Tibial nerve (tissue), 4 donors: ENCODE data around the gene WSCD2. TPM values are rescaled to one million over a fixed set of nuclear protein-coding genes. Genes with fewer than 3 reads are reported as not detected.

ENCODE experiments used
- DNase-seq, 2 donors: peaks; one replicate each; pipeline ENCODE4 v3.0.0-alpha.2; 2019; ENCODE audit warnings: low spot score in 2 of 2
- H3K27ac ChIP-seq, 4 donors: fragments of 200-600 bp; sonication (generic) in 3 of 4; one replicate each; pipeline ENCODE4 v1.5.1; 2017 to 2019; ENCODE audit warnings: mild to moderate bottlenecking in 1 of 4
- H3K27me3 ChIP-seq, 2 donors: fragments of 200-600 bp; sonication (generic) in 1 of 2; one replicate each; pipeline versions ENCODE4 v1.5.1 to v1.6.0; 2017 to 2019
- H3K36me3 ChIP-seq, 3 donors: fragments of 200-600 bp; sonication (generic); one replicate each; pipeline ENCODE4 v1.5.1; 2018 to 2019
- H3K4me1 ChIP-seq, 4 donors: fragments of 200-600 bp; sonication (generic) in 3 of 4; one replicate each; pipeline ENCODE4 v1.5.1; 2017 to 2019
- H3K4me3 ChIP-seq, 4 donors: fragments of 200-600 bp; sonication (generic) in 3 of 4; one replicate each; pipeline ENCODE4 v1.5.1; 2017 to 2019; ENCODE audit warnings: mild to moderate bottlenecking in 1 of 4, moderate library complexity in 1 of 4
- H3K9me3 ChIP-seq, 4 donors: fragments of 200-600 bp; sonication (generic) in 3 of 4; one replicate each; pipeline ENCODE4 v1.5.1; 2017 to 2019
- CTCF ChIP-seq, 5 experiments: fragments of 200-600 bp in 3 of 5; fragments of 450-650 bp in 2 of 5; sonication (generic) in 3 of 5; IDR thresholded peaks; one replicate each; pipeline ENCODE4 v1.5.1; 2016 to 2019; ENCODE audit warnings: antibody characterized with exemption in 5 of 5, mild to moderate bottlenecking in 3 of 5, moderate library complexity in 2 of 5
- EP300 ChIP-seq, 2 donors: sonication (generic); formaldehyde crosslinking; IDR thresholded peaks; one replicate each; pipeline ENCODE4 v1.6.1; 2017; ENCODE audit warnings: antibody characterized with exemption in 2 of 2, mild to moderate bottlenecking in 1 of 2
- POLR2A ChIP-seq, 2 donors: fragments of 450-650 bp; IDR thresholded peaks; one replicate each; pipeline ENCODE4 v1.6.1; 2017; ENCODE audit warnings: antibody characterized with exemption in 2 of 2, mild to moderate bottlenecking in 2 of 2, moderate library complexity in 2 of 2
- WGBS, 2 donors: methylation state at CpG; one replicate each; pipeline ENCODE4 v1.1.5; 2018; 5-methylcytosine and 5-hydroxymethylcytosine counted together
- total RNA-seq, 4 donors: library from RNA; depleted of rRNA; stranded (reverse); fragments of >200 nt; gene quantifications; one replicate each; pipeline ENCODE4 v1.1.0, GENCODE V29; 2016

Gene WSCD2
- total RNA-seq, 4 donors from 2014 or later, result 4.2 to 38.9 (median 20.8) TPM

GRCh38 chr12:108121320-108121719 is 7.8 kb upstream of the WSCD2 start:
- Histone ChIP-seq H3K4me1 (peaks cover 0 to 15% (median 0%) of the 10 kb centered on the region in 4 donors), H3K27ac (no peak overlapping the region), H3K36me3 (no peaks in the 10 kb centered on the region), H3K4me3 (no peak overlapping the region), H3K9me3 (peaks cover 0 to 11% (median 0%) of the 10 kb centered on the region in 4 donors), H3K27me3 (peaks cover 0 to 3% of the 10 kb centered on the region in 2 donors)
- TF ChIP-seq EP300 (IDR thresholded peaks at IDR 0.05) (no peak), POLR2A (IDR thresholded peaks at IDR 0.05) (no peak), CTCF (IDR thresholded peaks at IDR 0.05) (no peak)
- 51 to 67% methylated on average over 6 of the region's 6 CpGs for WGBS, 2 donors
- DNase-seq, result no peak

GRCh38 chr12:108121728-108122471 is 7.2 kb upstream of the WSCD2 start:
- Histone ChIP-seq H3K4me3 (no peak overlapping the region), H3K27me3 (peaks cover 0 to 3% of the 10 kb centered on the region in 2 donors), H3K27ac (no peak overlapping the region), H3K4me1 (peaks cover 0 to 11% (median 0%) of the 10 kb centered on the region in 4 donors), H3K9me3 (peaks cover 0 to 11% (median 0%) of the 10 kb centered on the region in 4 donors), H3K36me3 (no peaks in the 10 kb centered on the region)
- 83 to 85% methylated on average over 2 of the region's 2 CpGs for WGBS, 2 donors
- DNase-seq, result no peak
- no peak for TF ChIP-seq POLR2A (IDR thresholded peaks at IDR 0.05)
- no peak for TF ChIP-seq EP300 (IDR thresholded peaks at IDR 0.05)
- TF ChIP-seq CTCF (IDR thresholded peaks at IDR 0.05), result no peak

- no peaks in the 10 kb centered on the region for H3K36me3 ChIP-seq
- no peak for TF ChIP-seq EP300 (IDR thresholded peaks at IDR 0.05)
- no peak for TF ChIP-seq POLR2A (IDR thresholded peaks at IDR 0.05)
- no peak for TF ChIP-seq CTCF (IDR thresholded peaks at IDR 0.05)
- peaks cover 0 to 11% (median 0%) of the 10 kb centered on the region in 4 donors for H3K4me1 ChIP-seq
- 77 to 80% methylated on average over 2 of the region's 2 CpGs for WGBS, 2 donors
- no peak overlapping the region for H3K4me3 ChIP-seq
- H3K9me3 ChIP-seq, result peaks cover 0 to 11% (median 0%) of the 10 kb centered on the region in 4 donors
- DNase-seq, result no peak
- no peak overlapping the region for H3K27ac ChIP-seq
- H3K27me3 ChIP-seq, result peaks cover 0 to 3% of the 10 kb centered on the region in 2 donors
These were observed 6.4 kb upstream of the WSCD2 start for GRCh38 chr12:108122644-108123043.

- WGBS, 2 donors, result 73 to 74% methylated on average over 6 of the region's 6 CpGs
- Histone ChIP-seq H3K36me3 (no peaks in the 10 kb centered on the region), H3K4me1 (peaks cover 0 to 11% (median 0%) of the 10 kb centered on the region in 4 donors), H3K27me3 (peaks cover 0 to 3% of the 10 kb centered on the region in 2 donors), H3K4me3 (no peak overlapping the region), H3K27ac (no peak overlapping the region), H3K9me3 (peaks cover 0 to 11% (median 0%) of the 10 kb centered on the region in 4 donors)
- DNase-seq, result no peak
- TF ChIP-seq EP300 (IDR thresholded peaks at IDR 0.05) (no peak), POLR2A (IDR thresholded peaks at IDR 0.05) (no peak), CTCF (IDR thresholded peaks at IDR 0.05) (no peak)
These were observed 5.7 kb upstream of the WSCD2 start for GRCh38 chr12:108123402-108123801.

- no peak for TF ChIP-seq POLR2A (IDR thresholded peaks at IDR 0.05)
- TF ChIP-seq CTCF (IDR thresholded peaks at IDR 0.05), result no peak
- TF ChIP-seq EP300 (IDR thresholded peaks at IDR 0.05), result no peak
- H3K27ac ChIP-seq, result no peak overlapping the region
- H3K4me3 ChIP-seq, result no peak overlapping the region
- no peak for DNase-seq
- 54 to 68% methylated on average over 4 of the region's 4 CpGs for WGBS, 2 donors
- peaks cover 0 to 14% (median 0%) of the 10 kb centered on the region in 4 donors for H3K4me1 ChIP-seq
- H3K27me3 ChIP-seq, result peaks cover 0 to 16% of the 10 kb centered on the region in 2 donors
- no peaks in the 10 kb centered on the region for H3K36me3 ChIP-seq
- H3K9me3 ChIP-seq, result peaks cover 0 to 11% (median 0%) of the 10 kb centered on the region in 4 donors
These were observed 4.0 kb upstream of the WSCD2 start for GRCh38 chr12:108125073-108125472.
